ENCODE data around the gene ARHGAP8. TPM values are rescaled to one million over a fixed set of nuclear protein-coding genes. Genes with fewer than 3 reads are reported as not detected.
A peak's percentile ranks its signal among the peaks of the same experiment; 100 is the strongest.
"Not testable (repeated sequence)": the region's sequence is repeated elsewhere in the genome, so short reads cannot be mapped to it uniquely, and the experiment has no call there.

ARHGAP8 gene
- total RNA-seq, 1 donor from 2014 or later, result 0.96 TPM

DNA sequence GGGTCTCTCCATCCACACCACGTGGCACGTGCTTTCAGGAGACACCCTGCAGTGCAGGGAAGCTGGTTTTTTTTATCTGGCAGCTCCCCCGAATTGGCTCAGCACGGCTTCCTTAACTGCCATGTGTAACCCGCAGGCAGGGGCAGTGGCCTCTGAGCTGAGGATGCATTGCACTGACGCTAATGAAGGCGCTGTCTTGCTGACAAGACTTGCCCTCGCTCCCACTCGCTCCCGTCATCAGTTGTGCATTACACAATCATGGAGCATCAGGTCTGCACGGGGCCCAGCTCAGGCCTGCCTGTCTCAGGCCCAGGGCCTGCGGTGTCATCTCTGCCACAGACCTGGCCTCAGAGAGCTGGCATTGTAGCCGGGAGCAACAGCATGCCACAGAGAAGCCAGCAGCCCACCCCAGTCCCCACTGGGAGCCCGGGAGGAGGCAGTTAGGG is 95.9 kb downstream of the ARHGAP8 start:
- Mint-ChIP-seq H3K4me3 (no peak overlapping the region), H3K27me3 (ENCODE audit: low read depth) (no peaks in the 10 kb centered on the region), H3K9me3 (peaks cover 3% of the 10 kb centered on the region)

DNA sequence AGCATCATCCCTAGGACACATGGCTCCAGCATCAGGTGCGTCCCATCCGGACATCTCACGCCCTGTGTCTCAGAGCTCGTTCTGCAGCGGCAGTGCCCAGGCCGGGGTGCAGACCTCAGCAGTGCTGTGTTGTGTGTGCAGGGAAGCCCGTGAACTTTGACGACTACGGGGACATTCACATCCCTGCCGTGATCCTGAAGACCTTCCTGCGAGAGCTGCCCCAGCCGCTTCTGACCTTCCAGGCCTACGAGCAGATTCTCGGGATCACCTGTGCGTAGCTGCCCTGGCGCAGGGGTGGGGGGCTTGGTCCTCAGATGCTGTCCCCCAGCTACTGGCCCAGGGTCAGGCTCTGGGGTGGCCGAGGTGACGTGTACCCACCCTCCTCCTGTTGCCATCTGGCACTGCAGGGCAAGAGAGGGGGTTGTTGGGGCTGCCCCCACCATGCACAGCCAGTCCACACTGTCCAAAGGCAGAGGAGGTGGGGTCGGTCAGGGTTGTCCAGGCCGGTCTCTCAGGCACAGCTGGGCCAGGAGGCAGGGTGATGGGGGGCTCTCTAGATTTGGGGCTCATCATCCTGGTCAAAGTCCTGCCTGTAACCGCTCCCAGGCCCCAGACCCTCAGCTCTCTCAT is 96.5 kb downstream of the ARHGAP8 start:
- Mint-ChIP-seq H3K27me3 (ENCODE audit: low read depth) (no peaks in the 10 kb centered on the region), H3K4me3 (no peak overlapping the region), H3K27ac (ENCODE audit: unreplicated experiment) (no peak overlapping the region), H3K36me3 (ENCODE audit: low read depth) (no peaks in the 10 kb centered on the region), H3K4me1 (no peaks in the 10 kb centered on the region), H3K9me3 (peaks cover 3% of the 10 kb centered on the region)
- TF ChIP-seq, protein P1, sequence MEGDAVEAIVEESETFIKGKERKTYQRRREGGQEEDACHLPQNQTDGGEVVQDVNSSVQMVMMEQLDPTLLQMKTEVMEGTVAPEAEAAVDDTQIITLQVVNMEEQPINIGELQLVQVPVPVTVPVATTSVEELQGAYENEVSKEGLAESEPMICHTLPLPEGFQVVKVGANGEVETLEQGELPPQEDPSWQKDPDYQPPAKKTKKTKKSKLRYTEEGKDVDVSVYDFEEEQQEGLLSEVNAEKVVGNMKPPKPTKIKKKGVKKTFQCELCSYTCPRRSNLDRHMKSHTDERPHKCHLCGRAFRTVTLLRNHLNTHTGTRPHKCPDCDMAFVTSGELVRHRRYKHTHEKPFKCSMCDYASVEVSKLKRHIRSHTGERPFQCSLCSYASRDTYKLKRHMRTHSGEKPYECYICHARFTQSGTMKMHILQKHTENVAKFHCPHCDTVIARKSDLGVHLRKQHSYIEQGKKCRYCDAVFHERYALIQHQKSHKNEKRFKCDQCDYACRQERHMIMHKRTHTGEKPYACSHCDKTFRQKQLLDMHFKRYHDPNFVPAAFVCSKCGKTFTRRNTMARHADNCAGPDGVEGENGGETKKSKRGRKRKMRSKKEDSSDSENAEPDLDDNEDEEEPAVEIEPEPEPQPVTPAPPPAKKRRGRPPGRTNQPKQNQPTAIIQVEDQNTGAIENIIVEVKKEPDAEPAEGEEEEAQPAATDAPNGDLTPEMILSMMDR (conservative IDR thresholded peaks at IDR 0.05), result no peak
- DNase-seq (ENCODE audit: low read depth, low spot score), result no peak

More for the DNA sequence above, 95.9 kb downstream of the ARHGAP8 start:
- peak overlapping the region; percentile 93 for H3K27ac Mint-ChIP-seq (ENCODE audit: unreplicated experiment)
- H3K4me1 Mint-ChIP-seq, result no peaks in the 10 kb centered on the region
- TF ChIP-seq, protein P1 (conservative IDR thresholded peaks at IDR 0.05), result no peak
- no peaks in the 10 kb centered on the region for H3K36me3 Mint-ChIP-seq (ENCODE audit: low read depth)
- no peak for DNase-seq (ENCODE audit: low read depth, low spot score)

DNA sequence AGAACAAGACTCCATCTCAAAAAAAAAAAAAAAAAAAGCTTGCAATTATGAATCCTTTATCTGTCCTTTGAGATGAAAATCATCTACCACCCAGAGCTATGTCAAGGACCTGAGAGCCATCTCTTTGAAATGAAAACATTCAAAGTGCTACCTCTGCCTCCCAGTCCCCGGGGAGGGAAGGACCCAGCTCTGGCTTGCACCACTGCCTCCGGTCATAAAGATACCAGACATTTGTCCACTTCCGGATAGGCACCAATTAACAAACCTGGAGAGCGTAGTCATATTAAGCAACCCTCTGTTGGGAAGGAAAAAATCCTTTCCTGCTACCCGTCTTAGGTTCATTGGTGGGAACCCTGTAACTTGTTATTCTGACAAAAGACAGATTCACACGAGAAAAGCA is 98.6 kb downstream of the ARHGAP8 start:
- no peak overlapping the region for H3K4me3 Mint-ChIP-seq
- H3K27ac Mint-ChIP-seq (ENCODE audit: unreplicated experiment), result no peak overlapping the region
- DNase-seq (ENCODE audit: low read depth, low spot score), result no peak
- no peaks in the 10 kb centered on the region for H3K27me3 Mint-ChIP-seq (ENCODE audit: low read depth)
- H3K4me1 Mint-ChIP-seq, result no peaks in the 10 kb centered on the region
- no peaks in the 10 kb centered on the region for H3K9me3 Mint-ChIP-seq
- TF ChIP-seq, protein P1 (conservative IDR thresholded peaks at IDR 0.05), result no peak
- H3K36me3 Mint-ChIP-seq (ENCODE audit: low read depth), result peaks cover 4% of the 10 kb centered on the region

DNA sequence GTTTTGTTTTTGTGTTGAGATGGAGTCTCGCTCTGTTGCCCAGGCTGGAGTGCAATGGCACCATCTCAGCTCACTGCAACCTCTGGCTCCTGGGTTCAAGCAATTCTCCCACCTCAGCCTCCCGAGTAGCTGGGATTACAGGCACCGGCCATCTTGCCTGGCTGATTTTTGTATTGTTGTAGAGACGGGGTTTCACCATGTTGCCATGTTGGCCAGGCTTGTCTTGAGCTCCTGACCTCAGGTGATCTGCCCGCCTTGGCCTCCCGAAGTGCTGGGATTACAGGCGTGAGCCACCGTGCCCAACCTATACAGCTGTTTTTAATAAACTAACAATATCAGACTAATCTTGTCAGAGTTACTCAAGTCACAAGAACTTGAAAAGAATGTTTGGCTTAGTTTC is 102.3 kb downstream of the ARHGAP8 start:
- not testable (repeated sequence) for H3K27me3 Mint-ChIP-seq (ENCODE audit: low read depth); H3K27ac Mint-ChIP-seq (ENCODE audit: unreplicated experiment); H3K9me3 Mint-ChIP-seq; DNase-seq (ENCODE audit: low read depth, low spot score); H3K4me3 Mint-ChIP-seq; H3K4me1 Mint-ChIP-seq; H3K36me3 Mint-ChIP-seq (ENCODE audit: low read depth)

DNA sequence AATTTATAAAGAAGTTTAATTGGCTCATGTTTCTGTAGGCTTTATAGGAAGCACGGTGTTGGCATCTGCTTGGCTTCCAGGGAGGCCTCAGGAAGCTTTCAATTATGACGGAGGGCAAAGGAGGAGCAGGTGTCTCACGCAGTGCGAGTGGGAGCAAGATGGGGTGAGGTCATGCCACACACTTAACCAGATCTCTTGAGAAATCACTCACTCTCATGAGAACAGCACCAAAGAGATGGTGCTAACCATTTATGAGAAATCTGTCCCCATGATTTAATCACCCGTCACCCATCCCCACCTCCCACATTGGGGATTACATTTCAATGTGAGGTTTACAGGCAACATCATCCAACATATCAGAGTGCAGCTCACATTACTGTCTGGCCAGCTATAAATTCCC is 103.5 kb downstream of the ARHGAP8 start:
- TF ChIP-seq, protein P1 (conservative IDR thresholded peaks at IDR 0.05), result no peak
- Mint-ChIP-seq H3K36me3 (ENCODE audit: low read depth) (peaks cover 10% of the 10 kb centered on the region), H3K4me3 (peak overlapping the region; percentile 5), H3K9me3 (no peaks in the 10 kb centered on the region), H3K27ac (ENCODE audit: unreplicated experiment) (no peak overlapping the region), H3K4me1 (no peaks in the 10 kb centered on the region), H3K27me3 (ENCODE audit: low read depth) (no peaks in the 10 kb centered on the region)
- no peak for DNase-seq (ENCODE audit: low read depth, low spot score)

DNA sequence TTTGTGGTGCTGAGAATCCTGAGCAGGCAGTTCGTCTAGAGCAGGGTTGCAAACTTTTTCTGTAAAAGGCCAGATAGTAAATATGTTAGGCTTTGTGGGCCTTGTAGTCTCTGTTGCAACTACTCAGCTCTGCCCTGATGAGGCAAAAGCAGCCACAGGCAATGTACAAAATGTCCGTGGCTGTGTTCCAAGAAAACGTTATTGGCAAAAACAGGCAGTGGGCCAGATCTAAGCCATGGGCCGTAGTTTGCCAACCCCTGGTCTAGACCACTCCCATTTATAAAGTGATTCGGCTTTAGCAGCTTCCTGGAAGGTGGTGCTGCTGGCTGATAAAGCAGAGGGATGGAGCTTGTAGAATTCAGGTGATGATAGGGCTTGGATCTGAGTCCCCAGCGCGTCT is 106.4 kb downstream of the ARHGAP8 start:
- not testable (repeated sequence) for H3K4me3 Mint-ChIP-seq; H3K4me1 Mint-ChIP-seq; H3K9me3 Mint-ChIP-seq; H3K27ac Mint-ChIP-seq (ENCODE audit: unreplicated experiment); H3K27me3 Mint-ChIP-seq (ENCODE audit: low read depth); DNase-seq (ENCODE audit: low read depth, low spot score)
- H3K36me3 Mint-ChIP-seq (ENCODE audit: low read depth), result peaks cover 13% of the 10 kb centered on the region

Data from neural crest cell (in vitro differentiated cells).